ENCODE measurements around the gene CLDN8.

Gene CLDN8

DNA sequence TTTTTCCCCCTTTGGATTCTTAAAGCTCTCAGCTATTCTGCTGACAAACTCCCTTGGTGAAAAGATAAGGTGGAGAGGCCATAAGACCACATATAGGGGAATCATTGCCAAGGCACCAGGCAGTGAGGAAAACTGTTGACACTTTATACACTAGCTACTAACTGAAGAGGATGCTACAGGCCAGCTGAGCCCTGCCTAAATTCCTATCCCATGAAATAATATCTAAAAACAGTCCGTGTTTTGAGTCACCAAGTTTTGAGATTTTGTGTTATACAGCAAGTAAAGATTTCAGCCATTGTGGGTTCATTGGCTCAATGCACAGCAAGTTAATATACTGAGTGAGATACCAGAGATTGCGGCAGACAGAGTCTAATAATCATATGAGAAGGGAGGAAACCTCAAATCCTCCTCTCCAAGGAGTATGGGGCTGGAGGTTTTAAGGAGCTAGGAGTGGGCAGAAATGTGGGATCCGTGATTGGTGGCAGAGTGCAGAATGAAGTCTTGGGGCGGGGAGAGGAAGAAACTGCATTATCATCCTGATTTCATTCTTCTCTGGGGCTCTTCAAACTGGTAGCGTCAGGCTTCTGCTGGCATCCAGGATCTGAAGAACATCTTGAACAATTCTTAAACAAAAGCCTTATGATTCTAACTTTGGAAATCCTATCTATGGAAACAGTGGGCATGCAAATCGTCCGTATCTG is 9.2 kb downstream of the CLDN8 start:
- DNase-seq = peak in 1 of 56 donors; percentile 8

DNA sequence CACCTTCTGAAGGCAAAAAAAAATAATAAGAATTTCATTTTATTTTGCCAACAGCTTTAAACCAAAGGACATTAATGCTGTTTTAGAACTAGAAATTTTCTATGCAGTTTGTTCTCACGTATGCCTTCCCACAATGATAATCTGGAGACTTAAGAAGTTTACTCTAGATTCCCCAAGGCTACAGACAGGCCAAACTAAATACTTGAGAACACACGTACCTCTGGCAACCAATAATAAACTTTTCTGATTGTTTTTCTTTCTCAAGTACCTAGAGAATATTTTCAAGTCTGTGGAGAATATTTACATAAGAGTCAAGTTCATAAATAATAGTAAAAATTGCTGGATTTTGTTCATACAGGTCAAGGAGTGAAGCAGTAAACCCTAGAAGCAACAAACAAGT is 15.9 kb downstream of the CLDN8 start:
- no peak for DNase-seq

DNA sequence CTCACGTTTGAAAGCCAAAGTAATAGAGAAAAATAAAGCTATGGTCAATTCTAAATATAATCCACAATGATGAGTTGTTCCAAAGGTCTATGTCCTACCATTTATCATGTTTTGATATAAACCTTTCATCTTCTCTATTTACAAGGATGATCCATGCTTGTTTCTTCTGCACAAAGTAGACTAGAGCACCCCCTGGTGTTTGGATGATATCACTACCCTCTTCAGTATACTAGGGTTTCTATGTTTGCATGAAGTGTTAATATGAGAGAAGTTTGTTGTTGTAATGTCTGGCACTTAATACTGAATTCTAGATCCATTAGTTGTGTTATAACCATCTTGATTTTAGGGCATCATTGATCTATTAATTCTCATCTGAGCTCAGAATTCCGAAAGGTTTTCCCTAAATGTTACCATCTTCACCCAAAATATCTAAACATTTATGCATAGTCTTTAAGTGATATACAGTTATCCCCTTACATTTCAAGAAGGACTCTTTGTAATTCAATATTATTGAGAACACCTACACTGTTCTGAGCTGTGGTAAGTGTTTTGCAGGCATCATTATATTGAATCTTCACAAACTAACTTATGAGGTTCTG is 21.1 kb downstream of the CLDN8 start:
- peak in 1 of 56 donors; percentile 3 for DNase-seq

DNA sequence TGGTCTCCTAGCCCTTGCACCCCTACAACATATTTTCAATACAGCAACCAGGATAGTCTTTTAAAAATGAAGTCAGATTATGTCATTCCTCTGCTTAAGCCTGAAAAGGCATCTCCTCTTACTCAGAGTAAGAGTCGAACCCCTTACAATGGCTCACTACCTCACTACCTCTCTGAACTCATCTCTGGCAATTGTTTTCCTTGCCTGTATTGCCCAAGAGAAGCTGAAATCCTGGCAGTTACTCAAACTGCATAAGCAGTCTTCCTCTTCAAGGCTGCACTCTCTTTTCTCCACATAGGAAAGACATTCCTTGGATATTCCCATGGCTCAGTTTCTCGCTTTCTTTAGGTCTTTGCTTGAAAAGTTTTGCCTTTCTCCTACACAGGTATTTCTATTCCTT is 22.7 kb downstream of the CLDN8 start:
- DNase-seq = no peak

DNA sequence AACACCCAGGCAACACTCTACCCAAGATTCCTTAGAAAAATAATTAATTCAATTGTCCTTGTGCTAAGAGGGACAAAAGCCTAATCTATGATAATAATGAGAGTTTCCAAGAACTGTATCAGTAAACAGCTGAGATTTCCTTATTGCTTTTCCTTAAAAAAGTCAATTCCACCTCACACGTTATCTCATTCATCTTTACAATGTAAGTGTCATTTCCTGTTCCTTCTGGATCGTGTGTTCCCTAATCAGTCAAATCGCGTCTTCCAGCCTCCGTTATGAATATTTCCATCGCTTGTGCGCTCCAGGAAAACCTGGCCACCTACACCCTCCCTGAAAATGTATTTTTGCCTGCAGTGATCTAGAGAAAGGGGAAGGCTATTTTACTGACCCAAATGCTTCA is 25.3 kb downstream of the CLDN8 start:
- no peak for DNase-seq

DNA sequence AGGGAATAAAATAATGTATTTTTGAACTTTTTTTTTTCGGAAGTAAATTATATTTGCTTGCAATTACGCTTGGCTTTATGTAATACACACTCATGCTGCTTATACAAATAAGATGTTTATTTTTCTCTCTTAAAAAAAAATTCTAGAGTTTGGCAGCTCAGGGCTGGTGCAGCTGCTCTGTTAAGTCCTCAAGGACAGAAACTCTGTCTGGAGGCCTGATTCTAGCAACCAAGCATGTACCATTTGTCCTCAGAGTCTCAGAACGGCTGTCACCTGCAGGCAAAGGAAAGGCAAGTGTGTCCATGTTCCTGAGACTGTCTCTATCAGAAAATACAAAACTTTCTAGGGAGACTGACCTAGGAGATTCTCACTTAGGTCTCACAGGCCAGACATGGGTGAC is 26.1 kb downstream of the CLDN8 start:
- no peak for DNase-seq

DNA sequence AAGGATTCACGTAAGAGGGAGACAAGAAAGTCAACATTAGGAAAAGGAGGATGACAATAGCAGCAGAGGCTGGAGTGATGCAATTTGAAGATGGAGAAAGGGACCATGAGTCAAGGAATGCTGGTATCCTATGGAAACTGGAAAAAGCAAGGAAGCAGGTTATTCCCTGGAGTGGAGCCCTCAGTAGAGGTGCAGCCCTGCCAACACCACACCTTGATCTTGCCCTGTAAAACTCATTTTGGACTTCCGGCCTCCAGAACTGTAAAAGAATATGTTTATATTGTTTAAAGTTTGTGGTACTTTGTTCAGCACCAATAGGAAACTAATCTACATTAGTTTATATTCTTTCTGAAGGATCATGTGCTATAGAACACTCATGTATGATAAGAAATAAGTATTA is 29.7 kb downstream of the CLDN8 start:
- DNase-seq = no peak

DNA sequence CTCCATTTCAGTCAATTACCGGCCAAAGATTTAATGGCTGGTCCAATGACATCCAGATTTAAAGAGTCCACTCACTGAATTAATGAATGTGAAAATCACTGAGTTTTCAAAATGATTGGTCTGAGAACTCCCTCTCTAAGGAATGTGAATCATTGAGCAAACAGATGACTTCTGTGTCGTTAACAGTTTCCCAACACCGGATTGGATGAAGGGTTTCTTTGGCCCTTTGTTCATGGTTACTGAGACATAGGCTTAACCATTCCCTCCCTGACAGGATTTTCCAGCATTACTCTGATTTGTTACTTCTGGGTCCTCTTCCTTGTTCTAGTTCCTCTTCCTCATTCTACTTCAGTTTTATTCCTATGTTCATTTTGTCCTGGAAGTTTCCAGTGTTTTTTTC is 47.8 kb downstream of the CLDN8 start:
- DNase-seq = no peak

DNA sequence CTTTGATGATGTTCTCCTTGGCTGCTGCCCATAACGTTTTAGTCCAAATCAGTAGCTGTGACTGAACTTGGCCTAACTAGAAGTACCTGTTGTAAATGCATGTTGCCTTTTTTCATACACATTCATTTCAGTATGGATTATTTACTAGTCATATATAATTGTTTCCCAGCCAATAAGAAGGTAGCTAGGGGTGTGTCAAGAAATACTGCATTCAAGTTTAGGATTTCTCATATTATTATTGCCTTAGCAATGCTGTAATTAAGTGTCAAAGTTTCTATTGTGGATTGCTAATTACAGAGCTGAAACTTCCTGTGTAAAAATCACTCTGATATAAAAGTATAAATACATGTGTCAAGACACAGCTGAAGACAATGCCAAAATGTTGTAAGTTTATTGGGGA is 49.2 kb downstream of the CLDN8 start, which contains the start of gene CLDN17:
Gene CLDN17, minus strand, starts transcription at position 101 of the 400 bp plus-strand sequence. CDS start 188 bp downstream, outside the sequence.
- DNase-seq = no peak

DNA sequence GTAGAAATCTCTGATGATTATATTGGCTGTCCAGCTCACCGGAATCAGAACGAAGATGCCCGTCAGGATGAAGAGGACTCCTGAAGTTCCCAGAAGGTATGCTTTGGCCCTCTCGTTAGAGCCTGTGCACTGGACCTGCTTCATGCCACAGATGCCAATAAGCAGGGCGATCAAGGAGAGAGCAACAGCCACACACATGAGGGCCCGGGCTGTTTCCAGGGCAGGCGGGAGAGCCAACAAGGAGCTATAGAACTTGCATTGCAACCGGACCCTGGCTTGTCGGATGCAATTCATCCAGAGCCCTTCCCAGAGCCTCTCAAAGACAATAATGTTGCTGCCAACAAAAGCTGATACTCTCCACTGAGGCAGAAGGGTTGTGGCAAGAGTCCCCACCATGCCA is 49.7 kb downstream of the CLDN8 start:
- DNase-seq = peak in 1 of 56 donors; percentile 1

DNA sequence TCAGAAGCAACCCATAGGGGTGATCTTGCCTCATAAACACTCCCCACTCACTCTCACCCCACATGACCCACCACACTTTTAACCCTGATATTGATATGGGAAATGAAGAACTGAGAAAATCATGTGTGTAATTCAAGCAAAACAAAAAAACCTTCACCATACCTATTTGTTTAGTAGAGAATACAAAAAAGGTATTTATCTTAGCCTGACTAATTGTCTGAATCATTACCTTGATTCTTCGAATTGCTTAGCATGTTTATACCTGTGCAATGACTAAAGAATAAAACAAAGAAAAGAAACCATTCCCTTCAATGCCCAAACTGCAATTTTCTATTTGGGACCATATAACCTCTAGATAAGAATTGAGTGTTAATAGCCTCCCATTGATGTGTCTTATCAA is 51.1 kb downstream of the CLDN8 start:
- no peak for DNase-seq

Data from amygdala (tissue), 56 donors.